Measurements from ENCODE around the gene PFKFB4.

The PFKFB4 gene

GRCh38 chr3:48599509-48600285, 43.1 kb upstream of the PFKFB4 start:
- H3K9ac ChIP-seq (ENCODE audit: low read depth, low read length): no peak overlapping the region
- no peak for TF ChIP-seq EZH2 (IDR thresholded peaks at IDR 0.05; ENCODE audit: borderline replicate concordance, low read depth, low read length, severe bottlenecking)
- H3K9me3 ChIP-seq (ENCODE audit: insufficient read depth, low read length, severe bottlenecking): no peaks in the 10 kb centered on the region
- H2AFZ ChIP-seq (ENCODE audit: low read depth, low read length): no peak overlapping the region
- H3K27ac ChIP-seq (ENCODE audit: low read length): no peak overlapping the region
- ATAC-seq (ENCODE audit: insufficient read depth, low read depth) (no peak), DNase-seq (no peak)
- H3K4me3 ChIP-seq (ENCODE audit: low read depth in 1 of 2, low read length in 2 of 2): no peak overlapping the region
- no peaks in the 10 kb centered on the region for H3K79me2 ChIP-seq (ENCODE audit: insufficient read depth, low read length)
- H3K36me3 ChIP-seq (ENCODE audit: insufficient read depth, low read length): peaks cover 69% of the 10 kb centered on the region
- no peak overlapping the region for H3K4me2 ChIP-seq (ENCODE audit: insufficient read depth, low read length)
- peaks cover 26% of the 10 kb centered on the region for H4K20me1 ChIP-seq (ENCODE audit: insufficient read depth, low read length)
- no peaks in the 10 kb centered on the region for H3K27me3 ChIP-seq (ENCODE audit: insufficient read depth, low read length, poor library complexity)
- H3K4me1 ChIP-seq (ENCODE audit: insufficient read depth, low read length): no peaks in the 10 kb centered on the region

- Histone ChIP-seq H3K4me3 (ENCODE audit: low read depth in 1 of 2, low read length in 2 of 2) (no peak overlapping the region), H3K4me1 (ENCODE audit: insufficient read depth, low read length) (no peaks in the 10 kb centered on the region), H3K4me2 (ENCODE audit: insufficient read depth, low read length) (no peak overlapping the region), H3K27ac (ENCODE audit: low read length) (no peak overlapping the region), H3K9me3 (ENCODE audit: insufficient read depth, low read length, severe bottlenecking) (no peaks in the 10 kb centered on the region), H2AFZ (ENCODE audit: low read depth, low read length) (no peak overlapping the region), H3K79me2 (ENCODE audit: insufficient read depth, low read length) (no peaks in the 10 kb centered on the region), H3K27me3 (ENCODE audit: insufficient read depth, low read length, poor library complexity) (no peaks in the 10 kb centered on the region), H3K9ac (ENCODE audit: low read depth, low read length) (no peak overlapping the region), H3K36me3 (ENCODE audit: insufficient read depth, low read length) (peaks cover 63% of the 10 kb centered on the region), H4K20me1 (ENCODE audit: insufficient read depth, low read length) (peaks cover 22% of the 10 kb centered on the region)
- no peak for DNase-seq
- TF ChIP-seq EZH2 (IDR thresholded peaks at IDR 0.05; ENCODE audit: borderline replicate concordance, low read depth, low read length, severe bottlenecking) (no peak), CTCF (IDR thresholded peaks at IDR 0.05; ENCODE audit: borderline replicate concordance, extremely low read depth, low read length, poor library complexity, severe bottlenecking) (no peak)
- no peak for ATAC-seq (ENCODE audit: insufficient read depth, low read depth)
Observed at GRCh38 chr3:48599077-48599501, 42.5 kb upstream of the PFKFB4 start.

- Histone ChIP-seq H3K27me3 (ENCODE audit: insufficient read depth, low read length, poor library complexity) (no peaks in the 10 kb centered on the region), H4K20me1 (ENCODE audit: insufficient read depth, low read length) (peaks cover 20% of the 10 kb centered on the region), H3K4me1 (ENCODE audit: insufficient read depth, low read length) (no peaks in the 10 kb centered on the region), H3K4me3 (ENCODE audit: low read depth in 1 of 2, low read length in 2 of 2) (no peak overlapping the region), H3K36me3 (ENCODE audit: insufficient read depth, low read length) (peaks cover 57% of the 10 kb centered on the region), H3K79me2 (ENCODE audit: insufficient read depth, low read length) (no peaks in the 10 kb centered on the region), H3K9me3 (ENCODE audit: insufficient read depth, low read length, severe bottlenecking) (no peaks in the 10 kb centered on the region), H2AFZ (ENCODE audit: low read depth, low read length) (no peak overlapping the region), H3K27ac (ENCODE audit: low read length) (no peak overlapping the region), H3K4me2 (ENCODE audit: insufficient read depth, low read length) (no peak overlapping the region), H3K9ac (ENCODE audit: low read depth, low read length) (no peak overlapping the region)
- TF ChIP-seq EZH2 (IDR thresholded peaks at IDR 0.05; ENCODE audit: borderline replicate concordance, low read depth, low read length, severe bottlenecking) (no peak), CTCF (IDR thresholded peaks at IDR 0.05; ENCODE audit: borderline replicate concordance, extremely low read depth, low read length, poor library complexity, severe bottlenecking) (no peak)
- DNase-seq (no peak), ATAC-seq (ENCODE audit: insufficient read depth, low read depth) (no peak)
Observed at GRCh38 chr3:48598323-48599076, 41.9 kb upstream of the PFKFB4 start.

- no peaks in the 10 kb centered on the region for H3K4me1 ChIP-seq (ENCODE audit: insufficient read depth, low read length)
- ATAC-seq (ENCODE audit: insufficient read depth, low read depth): 0 out of 3 replicates have a peak, but pooled peaks have one; percentile 10
- no peaks in the 10 kb centered on the region for H3K9me3 ChIP-seq (ENCODE audit: insufficient read depth, low read length, severe bottlenecking)
- no peak overlapping the region for H3K27ac ChIP-seq (ENCODE audit: low read length)
- H3K4me3 ChIP-seq (ENCODE audit: low read depth in 1 of 2, low read length in 2 of 2): no peak overlapping the region
- H2AFZ ChIP-seq (ENCODE audit: low read depth, low read length): no peak overlapping the region
- no peak overlapping the region for H3K4me2 ChIP-seq (ENCODE audit: insufficient read depth, low read length)
- H3K79me2 ChIP-seq (ENCODE audit: insufficient read depth, low read length): no peaks in the 10 kb centered on the region
- H3K9ac ChIP-seq (ENCODE audit: low read depth, low read length): no peak overlapping the region
- peaks cover 20% of the 10 kb centered on the region for H4K20me1 ChIP-seq (ENCODE audit: insufficient read depth, low read length)
- H3K27me3 ChIP-seq (ENCODE audit: insufficient read depth, low read length, poor library complexity): no peaks in the 10 kb centered on the region
- peaks cover 46% of the 10 kb centered on the region for H3K36me3 ChIP-seq (ENCODE audit: insufficient read depth, low read length)
- no peak for DNase-seq
- TF ChIP-seq CTCF (IDR thresholded peaks at IDR 0.05; ENCODE audit: borderline replicate concordance, extremely low read depth, low read length, poor library complexity, severe bottlenecking): no peak
- no peak for TF ChIP-seq EZH2 (IDR thresholded peaks at IDR 0.05; ENCODE audit: borderline replicate concordance, low read depth, low read length, severe bottlenecking)
Observed at GRCh38 chr3:48597408-48597800, 40.8 kb upstream of the PFKFB4 start.
